ENCODE measurements around the gene TMEM150A.

DNA sequence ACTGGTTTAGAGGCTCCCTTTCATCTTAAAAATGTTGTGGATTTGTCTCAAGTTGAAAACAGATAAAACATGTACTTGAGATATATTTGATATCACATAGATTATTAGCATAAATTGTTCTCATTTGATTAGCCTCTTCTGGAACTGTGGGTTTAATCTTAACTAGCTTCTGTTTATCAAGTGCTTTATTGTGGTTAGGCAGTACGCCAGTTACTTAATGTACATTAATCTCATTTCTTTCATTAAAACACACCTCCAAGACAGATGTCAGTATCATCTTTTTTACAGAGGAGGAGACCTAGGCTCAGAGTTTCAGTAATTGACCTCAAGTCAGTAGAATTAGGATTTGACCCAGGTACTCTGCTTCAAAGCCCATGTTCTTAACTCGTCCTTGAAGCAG lies 43.7 kb upstream of the TMEM150A start:
- no peak for TF ChIP-seq PHF8 (IDR thresholded peaks at IDR 0.05; ENCODE audit: borderline replicate concordance, low read depth)
- no peak for TF ChIP-seq RAD21 (conservative IDR thresholded peaks at IDR 0.05 in 1 of 2, IDR thresholded peaks at IDR 0.05 in 1 of 2)
- TF ChIP-seq POLR2A (IDR thresholded peaks at IDR 0.05; ENCODE audit: low read length) = no peak
- no peak for TF ChIP-seq MAX (IDR thresholded peaks at IDR 0.05)
